H9 (cell line): ENCODE measurements around the gene RNLS. TPM values are rescaled to one million over a fixed set of nuclear protein-coding genes. Genes with fewer than 3 reads are reported as not detected.

ENCODE experiments used
- DNase-seq: peaks from one replicate; pipeline ENCODE4 v3.0.0-alpha.2; 2017
- H2AFZ ChIP-seq: one replicate; pipeline ENCODE4 v1.6.1; 2013; ENCODE audit warnings: mild to moderate bottlenecking, low read length, control low read depth, moderate library complexity
- H2AK5ac ChIP-seq: 2 replicates; pipeline ENCODE4 v1.6.1; 2013; ENCODE audit warnings: low read length, control low read depth, mixed read lengths; ENCODE audit not compliant: insufficient read length
- H2BK120ac ChIP-seq: one replicate; pipeline ENCODE4 v1.6.1; 2013; ENCODE audit warnings: low read depth, mild to moderate bottlenecking, low read length, control low read depth, inconsistent platforms; ENCODE audit not compliant: poor library complexity, severe bottlenecking
- H2BK12ac ChIP-seq: 2 replicates; pipeline ENCODE4 v1.6.1; 2013; ENCODE audit warnings: low read length, control low read depth, mixed read lengths, low read depth; ENCODE audit not compliant: insufficient read length
- H2BK15ac ChIP-seq: 2 replicates; pipeline ENCODE4 v1.6.1; 2013; ENCODE audit warnings: low read depth, low read length, control low read depth
- H2BK20ac ChIP-seq: one replicate; pipeline ENCODE4 v1.6.1; 2013; ENCODE audit warnings: low read depth, mild to moderate bottlenecking, low read length, control low read depth, inconsistent platforms; ENCODE audit not compliant: poor library complexity, severe bottlenecking
- H2BK5ac ChIP-seq: 2 replicates; pipeline ENCODE4 v1.6.1; 2013; ENCODE audit warnings: low read length, control low read depth, mixed read lengths; ENCODE audit not compliant: insufficient read length
- H3K14ac ChIP-seq: 2 replicates; pipeline ENCODE4 v1.6.1; 2013; ENCODE audit warnings: low read length, control low read depth; ENCODE audit not compliant: insufficient read depth
- H3K18ac ChIP-seq: 2 replicates; pipeline ENCODE4 v1.6.1; 2013; ENCODE audit warnings: low read depth, mild to moderate bottlenecking, mixed read lengths, low read length, control low read depth; ENCODE audit not compliant: insufficient read length
- H3K23ac ChIP-seq: 2 replicates; pipeline ENCODE4 v1.6.1; 2013; ENCODE audit warnings: low read length, control low read depth, mixed read lengths, low read depth; ENCODE audit not compliant: insufficient read length
- H3K23me2 ChIP-seq: 2 replicates; pipeline ENCODE4 v1.6.1; 2013; ENCODE audit warnings: low read depth, mild to moderate bottlenecking, mixed read lengths, low read length, control low read depth; ENCODE audit not compliant: insufficient read length, poor library complexity, severe bottlenecking
- H3K27ac ChIP-seq: 2 replicates; pipeline ENCODE4 v1.5.1; 2013; ENCODE audit warnings: low read length, control low read depth, mixed read lengths, low read depth; ENCODE audit not compliant: insufficient read length
- H3K27me3 ChIP-seq: 2 replicates; pipeline ENCODE4 v1.6.1; 2013; ENCODE audit warnings: low read length, control low read depth, inconsistent platforms; ENCODE audit not compliant: insufficient read depth
- H3K4ac ChIP-seq: 2 replicates; pipeline ENCODE4 v1.6.1; 2013; ENCODE audit warnings: low read depth, mild to moderate bottlenecking, control low read depth, inconsistent platforms, low read length, moderate library complexity
- H3K4me1 ChIP-seq: 2 replicates; pipeline ENCODE4 v1.6.1; 2013; ENCODE audit warnings: low read length, control low read depth, inconsistent platforms; ENCODE audit not compliant: insufficient read depth
- H3K4me2 ChIP-seq: 2 replicates; pipeline ENCODE4 v1.6.1; 2013; ENCODE audit warnings: low read length, control low read depth, mixed read lengths; ENCODE audit not compliant: insufficient read length, insufficient read depth
- H3K56ac ChIP-seq: 2 replicates; pipeline ENCODE4 v1.6.1; 2013; ENCODE audit warnings: low read depth, mild to moderate bottlenecking, mixed read lengths, low read length, control low read depth; ENCODE audit not compliant: insufficient read length
- H3K79me1 ChIP-seq: 2 replicates; pipeline ENCODE4 v1.6.1; 2013; ENCODE audit warnings: low read depth, mild to moderate bottlenecking, moderate library complexity, low read length, control low read depth, inconsistent platforms; ENCODE audit not compliant: insufficient read depth, poor library complexity, severe bottlenecking
- H3K79me2 ChIP-seq: 2 replicates; pipeline ENCODE4 v1.6.1; 2013; ENCODE audit warnings: low read length, control low read depth, inconsistent platforms; ENCODE audit not compliant: insufficient read depth
- H3K9ac ChIP-seq: 2 replicates; pipeline ENCODE4 v1.6.1; 2013; ENCODE audit warnings: low read length, control low read depth, mixed read lengths; ENCODE audit not compliant: insufficient read length; ENCODE audit errors: extremely low read depth
- H3K9me3 ChIP-seq: one replicate; pipeline ENCODE4 v1.6.1; 2013; ENCODE audit warnings: low read depth, low read length, inconsistent platforms; ENCODE audit not compliant: control insufficient read depth
- H3T11ph ChIP-seq: one replicate; pipeline ENCODE4 v1.6.1; 2013; ENCODE audit warnings: mild to moderate bottlenecking, low read length, control low read depth, inconsistent platforms
- H4K20me1 ChIP-seq: one replicate; pipeline ENCODE4 v1.6.1; 2013; ENCODE audit not compliant: control insufficient read depth, insufficient read length, insufficient read depth
- H4K5ac ChIP-seq: 2 replicates; pipeline ENCODE4 v1.6.1; 2013; ENCODE audit warnings: low read depth, mild to moderate bottlenecking, mixed read lengths, low read length, control low read depth; ENCODE audit not compliant: insufficient read length
- H4K8ac ChIP-seq: replicated peaks from 2 replicates; pipeline ENCODE4 v1.6.1; 2013; ENCODE audit warnings: low read length, control low read depth, mixed read lengths, low read depth; ENCODE audit not compliant: insufficient read length
- H4K91ac ChIP-seq: 2 replicates; pipeline ENCODE4 v1.6.1; 2013; ENCODE audit warnings: low read depth, mild to moderate bottlenecking, moderate library complexity, mixed read lengths, low read length, control low read depth; ENCODE audit not compliant: insufficient read length
- H3K27ac Mint-ChIP-seq, 3 experiments: 2 replicates in 2 of 3; 3 replicates in 1 of 3; pipeline ENCODE4 v1.8.0; 2020 to 2021; ENCODE audit warnings: mixed read lengths in 3 of 3, mild to moderate bottlenecking in 1 of 3, moderate library complexity in 1 of 3
- H3K27me3 Mint-ChIP-seq: 2 replicates; pipeline ENCODE4 v1.8.0; 2021; ENCODE audit warnings: low read depth, mild to moderate bottlenecking, moderate library complexity, mixed read lengths
- H3K36me3 Mint-ChIP-seq, 3 experiments: 2 replicates in 2 of 3; 3 replicates in 1 of 3; pipeline ENCODE4 v1.8.0; 2020 to 2021; ENCODE audit warnings: low read depth in 3 of 3, mixed read lengths in 3 of 3; ENCODE audit not compliant: insufficient read depth in 1 of 3
- H3K4me1 Mint-ChIP-seq, 2 experiments: 2 replicates each; pipeline ENCODE4 v1.8.0; 2020; ENCODE audit warnings: mixed read lengths in 2 of 2
- H3K4me3 Mint-ChIP-seq, 2 experiments: 2 replicates in 1 of 2; 3 replicates in 1 of 2; pipeline ENCODE4 v1.8.0; 2020 to 2021; ENCODE audit warnings: mild to moderate bottlenecking in 2 of 2, mixed read lengths in 2 of 2, moderate library complexity in 1 of 2
- H3K9me3 Mint-ChIP-seq, 2 experiments: 2 replicates in 1 of 2; 3 replicates in 1 of 2; pipeline ENCODE4 v1.8.0; 2020; ENCODE audit warnings: mild to moderate bottlenecking in 2 of 2, mixed read lengths in 2 of 2, moderate library complexity in 1 of 2
- CTCF ChIP-seq: fragments of 200-600 bp; sonication (generic); conservative IDR thresholded peaks from 3 replicates; pipeline ENCODE4 v1.8.0; 2021; ENCODE audit warnings: antibody characterized with exemption, mild to moderate bottlenecking
- WGBS: extraction: QIAGEN DNeasy Blood & Tissue Kit; methylation state at CpG from one replicate; pipeline ENCODE4 v1.1.7; 2013; ENCODE audit warnings: missing lambda C conversion rate, low lambda C conversion rate, mixed read lengths; ENCODE audit not compliant: insufficient read length; ENCODE audit errors: extremely low coverage; 5-methylcytosine and 5-hydroxymethylcytosine counted together
- total RNA-seq: library from RNA; stranded (reverse); gene quantifications from 2 replicates; pipeline ENCODE4 v1.2.1, GENCODE V29; 2021

RNLS gene
- total RNA-seq, 1 experiment from 2014 or later, result 7.5 TPM

GRCh38 chr10:88546497-88546896 lies 36.6 kb downstream of the RNLS start:
- Histone ChIP-seq H3K9me3 (no peaks in the 10 kb centered on the region), H3K79me2 (no peaks in the 10 kb centered on the region), H2BK5ac (no peak overlapping the region), H2BK12ac (no peak overlapping the region), H3K79me1 (no peaks in the 10 kb centered on the region), H3K23me2 (no peaks in the 10 kb centered on the region), H3K23ac (no peak overlapping the region), H2BK15ac (no peak overlapping the region), H2BK20ac (no peak overlapping the region), H3K4me2 (no peak overlapping the region), H2AK5ac (no peak overlapping the region), H3K27ac (no peak overlapping the region), H4K20me1 (no peaks in the 10 kb centered on the region), H4K91ac (no peak overlapping the region), H3K18ac (no peak overlapping the region), H3K14ac (no peak overlapping the region), H2AFZ (no peak overlapping the region), H4K5ac (no peak overlapping the region), H3K56ac (no peak overlapping the region), H3T11ph (no peak overlapping the region), H3K4ac (no peak overlapping the region), H3K4me1 (no peaks in the 10 kb centered on the region), H4K8ac (no peak overlapping the region), H3K27me3 (no peaks in the 10 kb centered on the region), H2BK120ac (no peak overlapping the region), H3K9ac (no peak overlapping the region)
- peaks cover 5 to 8% of the 10 kb centered on the region in 2 experiments for H3K4me1 Mint-ChIP-seq
- no CpG with 5 or more reads among the region's 3 CpGs for WGBS
- no peaks in the 10 kb centered on the region for H3K9me3 Mint-ChIP-seq
- no peak for TF ChIP-seq CTCF
- no peaks in the 10 kb centered on the region for H3K27me3 Mint-ChIP-seq
- H3K27ac Mint-ChIP-seq, result no peak overlapping the region
- H3K4me3 Mint-ChIP-seq, result no peak overlapping the region
- no peaks in the 10 kb centered on the region; a peak in 1 of 7 replicates for H3K36me3 Mint-ChIP-seq
- DNase-seq, result no peak
